ENCODE results near the gene USE1. TPM values are rescaled to one million over a fixed set of nuclear protein-coding genes. Genes with fewer than 3 reads are reported as not detected.

The USE1 gene
- polyA plus RNA-seq, 2 of the 4 experiments (the other 2 are of a cell fraction) = 10.1 to 16.5 TPM

- FAIRE-seq = no peak
- WGBS (ENCODE audit: missing lambda C conversion rate) = 80% methylated on average over 10 of the region's 16 CpGs
- no peak overlapping the region for H3K4me3 ChIP-seq
- TF ChIP-seq HDAC2 (IDR thresholded peaks at IDR 0.05) = no peak
- no peak for TF ChIP-seq RFX5 (IDR thresholded peaks at IDR 0.05)
- no peak for TF ChIP-seq EP300 (IDR thresholded peaks at IDR 0.05)
- H3K9me3 ChIP-seq = no peaks in the 10 kb centered on the region
- no peak for ATAC-seq
- no peak overlapping the region for H3K27ac ChIP-seq
- DNase-seq (ENCODE audit: low read depth in 1 of 2, low spot score in 1 of 2) = no peak
- no peak overlapping the region for H3K4me2 ChIP-seq
- no peaks in the 10 kb centered on the region for H3K4me1 ChIP-seq
- ChIA-PET POLR2A (interaction anchor here (0.6 kb wide), 2 partner anchors 11 to 196 kb away, joined by 3 to 5 read pairs; no protein-coding TSS in a partner anchor), CTCF (interaction anchor here (2.5 to 8.0 kb wide), 6 partner anchors 7 to 36 kb away, joined by 9 to 77 read pairs (median 31); partner anchors contain the start of genes ANKLE1 and OCEL1)
Observed at GRCh38 chr19:17262557-17262956, 47.4 kb downstream of the USE1 start.

- Histone ChIP-seq H3K27ac (peak overlapping the region in 1 of 2 experiments; percentile 24; a peak in 1 of 6 replicates), H3K4me1 (peaks cover 4% of the 10 kb centered on the region; the same call in 2 of the 3 replicates), H3K4me3 (no peak overlapping the region), H3K9me3 (no peaks in the 10 kb centered on the region), H3K4me2 (no peak overlapping the region)
- CTCF ChIA-PET = interaction anchor here (0.5 to 8.0 kb wide), 5 partner anchors 9 to 29 kb away, joined by 3 to 77 read pairs (median 9); partner anchors contain the start of gene ANKLE1
- TF ChIP-seq CHD2 (IDR thresholded peaks at IDR 0.05; ENCODE audit: low read length, partially characterized antibody) (no peak), ZFP36 (IDR thresholded peaks at IDR 0.05; ENCODE audit: borderline replicate concordance, partially characterized antibody) (peak; percentile 78), NFE2L2 (conservative IDR thresholded peaks at IDR 0.05; ENCODE audit: low read length) (no peak)
- no peak for FAIRE-seq
- 89% methylated on average over 18 of the region's 23 CpGs for WGBS (ENCODE audit: missing lambda C conversion rate)
- no peak for DNase-seq (ENCODE audit: low read depth in 1 of 2, low spot score in 1 of 2)
- POLR2A ChIA-PET = interaction anchor here (0.5 kb wide), 1 partner anchor 65 kb away, joined by 3 read pairs; no protein-coding TSS in a partner anchor
- no peak for ATAC-seq
Observed at GRCh38 chr19:17263712-17264640, 48.8 kb downstream of the USE1 start.

GRCh38 chr19:17264641-17264979 is 49.5 kb downstream of the USE1 start, which contains the start of gene USHBP1:
Gene USHBP1, minus strand, starts transcription at chr19:17264745. Its CDS starts 446 bp downstream, at chr19:17264299.
- H3K4me1 ChIP-seq = peaks cover 4% of the 10 kb centered on the region; the same call in 2 of the 3 replicates
- ATAC-seq (no peak), FAIRE-seq (no peak), DNase-seq (ENCODE audit: low read depth in 1 of 2, low spot score in 1 of 2) (no peak)
- TF ChIP-seq CHD2 (IDR thresholded peaks at IDR 0.05; ENCODE audit: low read length, partially characterized antibody) (no peak), FOSB (CRISPR knock-in tag; IDR thresholded peaks at IDR 0.05) (no peak), MAX (IDR thresholded peaks at IDR 0.05) (no peak), HOXB13 (CRISPR knock-in tag; IDR thresholded peaks at IDR 0.05; ENCODE audit: low read depth) (no peak), PBX3 (IDR thresholded peaks at IDR 0.05) (no peak), MYC (IDR thresholded peaks at IDR 0.05; ENCODE audit: borderline replicate concordance, low read length) (no peak), ELK1 (IDR thresholded peaks at IDR 0.05; ENCODE audit: low read depth, low read length) (no peak)
- POLR2A ChIA-PET = no interaction called here
- no peak within 1 kb of the TSS for H3K4me2 ChIP-seq
- no peak within 1 kb of the TSS for H3K4me3 ChIP-seq
- CTCF ChIA-PET = interaction anchor here (0.6 to 8.0 kb wide), 5 partner anchors 9 to 95 kb away, joined by 3 to 77 read pairs (median 9); partner anchors contain the start of gene ANKLE1
- peak within 1 kb of the TSS in 1 of 2 experiments; percentile 24; a peak in 1 of 6 replicates for H3K27ac ChIP-seq
- H3K9me3 ChIP-seq = no peaks in the 10 kb centered on the region
- WGBS (ENCODE audit: missing lambda C conversion rate) = 77% methylated on average over 5 of the region's 5 CpGs

GRCh38 chr19:17266026-17266425 is 50.9 kb downstream of the USE1 start:
- DNase-seq (ENCODE audit: low read depth in 1 of 2, low spot score in 1 of 2) = no peak
- POLR2A ChIA-PET = no interaction called here

More at GRCh38 chr19:17266026-17266425, 50.9 kb downstream of the USE1 start:
- CTCF ChIA-PET = interaction anchor here (0.8 to 2.8 kb wide), 3 partner anchors 12 to 40 kb away, joined by 3 to 12 read pairs (median 4); partner anchors contain the start of gene OCEL1
- TF ChIP-seq MAZ (IDR thresholded peaks at IDR 0.05; ENCODE audit: borderline replicate concordance, low read depth, low read length) (no peak), GATA3 (IDR thresholded peaks at IDR 0.05; ENCODE audit: borderline replicate concordance) (no peak), ZNF302 (CRISPR knock-in tag; IDR thresholded peaks at IDR 0.05) (no peak), JUNB (IDR thresholded peaks at IDR 0.05) (no peak), BCL3 (IDR thresholded peaks at IDR 0.05) (no peak), ZFP36 (IDR thresholded peaks at IDR 0.05; ENCODE audit: borderline replicate concordance, partially characterized antibody) (no peak), KDM5A (IDR thresholded peaks at IDR 0.05) (no peak), CBX2 (IDR thresholded peaks at IDR 0.05; ENCODE audit: borderline replicate concordance, low read depth) (no peak), HDAC2 (IDR thresholded peaks at IDR 0.05) (no peak), PBX3 (IDR thresholded peaks at IDR 0.05) (no peak), PHF8 (IDR thresholded peaks at IDR 0.05; ENCODE audit: borderline replicate concordance, low read depth) (no peak), EP300 (IDR thresholded peaks at IDR 0.05) (no peak)
- Histone ChIP-seq H3K4me2 (no peak overlapping the region), H3K27ac (peak overlapping the region in 1 of 2 experiments; percentile 42; a peak in 1 of 6 replicates), H3K9me3 (no peaks in the 10 kb centered on the region), H3K4me3 (no peak overlapping the region), H3K4me1 (peaks cover 4% of the 10 kb centered on the region; the same call in 2 of the 3 replicates)
- FAIRE-seq (no peak), ATAC-seq (no peak)
- WGBS (ENCODE audit: missing lambda C conversion rate) = 77% methylated on average over 7 of the region's 7 CpGs
